Mucosa of descending colon (tissue), 3 donors: ENCODE results near the gene GPR78. TPM values are rescaled to one million over a fixed set of nuclear protein-coding genes. Genes with fewer than 3 reads are reported as not detected.

ENCODE experiments used
- ATAC-seq: fragments of 200-7000 bp; cut with Tn5 transposase; one replicate; pipeline ENCODE4 v1.9.1; 2020; ENCODE audit warnings: mild to moderate bottlenecking, moderate library complexity
- DNase-seq, 3 donors: peaks; one replicate each; pipeline ENCODE4 v3.0.0-alpha.2; 2020
- H3K36me3 ChIP-seq: fragments of 200-600 bp; one replicate; pipeline ENCODE4 v1.8.0; 2021; ENCODE audit warnings: low read depth, mild to moderate bottlenecking
- H3K4me1 ChIP-seq: fragments of 200-600 bp; one replicate; pipeline ENCODE4 v1.8.0; 2021; ENCODE audit warnings: low read depth, mild to moderate bottlenecking
- H3K4me3 ChIP-seq: fragments of 200-600 bp; one replicate; pipeline ENCODE4 v1.8.0; 2021; ENCODE audit warnings: mild to moderate bottlenecking
- H3K9me3 ChIP-seq: fragments of 200-600 bp; one replicate; pipeline ENCODE4 v1.8.0; 2021; ENCODE audit warnings: mild to moderate bottlenecking
- CTCF ChIP-seq: fragments of 200-600 bp; IDR thresholded peaks from one replicate; pipeline ENCODE4 v1.8.0; 2022; ENCODE audit warnings: antibody characterized with exemption, mild to moderate bottlenecking
- intact Hi-C, 2 donors: fragments of 100-400 bp; cut with DNase I in 1 of 2; cut with micrococcal nuclease in 1 of 2; formaldehyde crosslinking; loops; one replicate each; pipeline versions ENCODE4 v1.11.0 to v1.11.1; 2022; cut with DNase I, micrococcal nuclease
- total RNA-seq, 3 donors: library from RNA; stranded (reverse); fragmentation: NEBNext Ultra II Directional in 2 of 3; extraction: Animal tissue kit (Norgen Biotek cat#: 25700) in 2 of 3; gene quantifications; one replicate each; pipeline versions ENCODE4 v1.2.1 to v1.2.4, GENCODE V29; 2021 to 2023
- donor health status: DM: no; HTN: no; CAD: no; lungs with moderate emphysema.
- donor health status: DM: no; HTN: no; CAD: no.
- donor health status: DM: no; HTN: yes; CAD: no.

The GPR78 gene
- total RNA-seq, 3 donors from 2014 or later = 0.19 TPM; not detected in 2

GRCh38 chr4:8592366-8593263 is 12.4 kb downstream of the GPR78 start, which contains the start of gene CPZ:
TSS of gene CPZ (plus strand) at chr4:8592765. CDS start at chr4:8592834, 69 bp downstream.
- no peak for ATAC-seq
- Histone ChIP-seq H3K36me3 (no peaks in the 10 kb centered on the region), H3K4me3 (no peak within 1 kb of the TSS), H3K9me3 (no peaks in the 10 kb centered on the region), H3K4me1 (no peaks in the 10 kb centered on the region)
- no peak for TF ChIP-seq CTCF
- intact Hi-C loops = loop anchor here (5.0 kb wide), 1 partner anchor 125 kb away; no protein-coding TSS in a partner anchor
- peak in 1 of 3 donors; percentile 37 for DNase-seq

- Histone ChIP-seq H3K4me3 (no peak overlapping the region), H3K4me1 (no peaks in the 10 kb centered on the region), H3K36me3 (no peaks in the 10 kb centered on the region), H3K9me3 (no peaks in the 10 kb centered on the region)
- intact Hi-C loops = loop anchor here (5.0 kb wide), 1 partner anchor 126 kb away; no protein-coding TSS in a partner anchor
- TF ChIP-seq CTCF = no peak
- ATAC-seq = no peak
- DNase-seq = peak in 1 of 3 donors; percentile 27
Measured at GRCh38 chr4:8593264-8594096, 13.3 kb downstream of the GPR78 start.

GRCh38 chr4:8594097-8595038 is 14.2 kb downstream of the GPR78 start:
- DNase-seq (peak in 2 of 3 donors; percentile 37 to 81), ATAC-seq (peak; percentile 64)
- intact Hi-C loops = loop anchor here (5.0 kb wide), 1 partner anchor 127 kb away; no protein-coding TSS in a partner anchor
- Histone ChIP-seq H3K4me1 (no peaks in the 10 kb centered on the region), H3K36me3 (no peaks in the 10 kb centered on the region), H3K4me3 (no peak overlapping the region), H3K9me3 (no peaks in the 10 kb centered on the region)
- TF ChIP-seq CTCF = peak; percentile 24

- peak; percentile 26 for ATAC-seq
Measured at GRCh38 chr4:8595237-8596087, 15.3 kb downstream of the GPR78 start.

More at GRCh38 chr4:8595237-8596087, 15.3 kb downstream of the GPR78 start:
- H3K4me3 ChIP-seq = no peak overlapping the region
- peak in 2 of 3 donors; percentile 26 to 43 for DNase-seq
- H3K36me3 ChIP-seq = no peaks in the 10 kb centered on the region
- H3K9me3 ChIP-seq = no peaks in the 10 kb centered on the region
- TF ChIP-seq CTCF = no peak
- H3K4me1 ChIP-seq = no peaks in the 10 kb centered on the region
- intact Hi-C loops = no loop called here
